COLO829 (cell line): ENCODE results near the gene GPR25.

Experiments used
- DNase-seq: peaks from one replicate; pipeline ENCODE4 v3.0.0; 2012; ENCODE audit warnings: low spot score

Gene GPR25, protein sequence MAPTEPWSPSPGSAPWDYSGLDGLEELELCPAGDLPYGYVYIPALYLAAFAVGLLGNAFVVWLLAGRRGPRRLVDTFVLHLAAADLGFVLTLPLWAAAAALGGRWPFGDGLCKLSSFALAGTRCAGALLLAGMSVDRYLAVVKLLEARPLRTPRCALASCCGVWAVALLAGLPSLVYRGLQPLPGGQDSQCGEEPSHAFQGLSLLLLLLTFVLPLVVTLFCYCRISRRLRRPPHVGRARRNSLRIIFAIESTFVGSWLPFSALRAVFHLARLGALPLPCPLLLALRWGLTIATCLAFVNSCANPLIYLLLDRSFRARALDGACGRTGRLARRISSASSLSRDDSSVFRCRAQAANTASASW

DNA sequence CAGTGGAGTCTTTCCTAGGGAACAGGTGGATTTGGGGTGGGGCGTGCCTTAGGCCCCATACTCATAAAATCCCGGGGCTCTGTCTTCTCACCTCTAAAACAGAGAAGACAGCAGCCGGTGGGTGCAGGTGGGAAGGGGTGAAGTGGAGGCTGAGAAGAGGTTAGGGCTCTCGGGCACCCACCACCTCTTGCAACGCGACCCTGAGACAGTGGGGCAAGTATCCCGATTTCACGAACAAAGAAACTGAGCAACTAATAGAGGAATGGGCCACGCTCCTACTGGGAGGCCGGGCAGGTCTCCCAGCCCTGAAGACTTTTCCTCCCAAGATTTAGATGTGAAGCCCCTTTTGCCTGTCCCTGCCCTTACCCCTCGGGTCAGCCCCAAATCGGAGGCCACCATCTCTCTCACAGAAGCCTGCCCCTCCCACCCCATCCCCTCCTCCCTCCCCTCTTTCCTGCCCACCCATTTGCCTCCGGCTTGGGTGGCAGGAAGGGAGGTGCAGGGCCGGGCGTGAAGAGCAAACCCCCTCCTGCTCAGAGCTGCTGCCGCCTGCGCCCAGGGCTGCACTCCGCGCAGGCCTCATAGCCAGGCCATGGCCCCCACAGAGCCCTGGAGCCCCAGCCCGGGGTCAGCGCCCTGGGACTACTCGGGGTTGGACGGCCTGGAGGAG is at the start of gene GPR25:
Gene GPR25 (plus strand): TSS at position 536 of the 670 bp plus-strand sequence. CDS start 57 bp downstream, at position 593.
- DNase-seq, result no peak

DNA sequence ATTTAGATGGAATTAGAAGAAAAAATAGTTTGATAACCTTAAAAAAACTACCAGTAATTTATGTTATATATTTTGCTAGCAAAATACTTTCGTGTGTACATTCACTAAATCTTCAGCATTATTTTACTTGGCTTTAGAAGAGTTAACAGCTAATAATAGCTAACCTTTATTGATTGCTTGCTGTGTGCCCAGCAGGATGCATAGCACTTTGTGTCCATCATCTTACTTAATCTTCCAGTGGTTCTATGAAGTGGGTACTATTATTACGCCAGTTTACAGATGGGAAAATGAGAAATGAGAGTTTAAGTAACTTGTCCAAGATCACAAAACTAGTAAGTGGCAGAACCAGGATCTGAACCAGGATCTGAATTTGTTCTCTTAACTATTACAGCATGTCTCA is 41.7 kb upstream of the GPR25 start:
- no peak for DNase-seq

DNA sequence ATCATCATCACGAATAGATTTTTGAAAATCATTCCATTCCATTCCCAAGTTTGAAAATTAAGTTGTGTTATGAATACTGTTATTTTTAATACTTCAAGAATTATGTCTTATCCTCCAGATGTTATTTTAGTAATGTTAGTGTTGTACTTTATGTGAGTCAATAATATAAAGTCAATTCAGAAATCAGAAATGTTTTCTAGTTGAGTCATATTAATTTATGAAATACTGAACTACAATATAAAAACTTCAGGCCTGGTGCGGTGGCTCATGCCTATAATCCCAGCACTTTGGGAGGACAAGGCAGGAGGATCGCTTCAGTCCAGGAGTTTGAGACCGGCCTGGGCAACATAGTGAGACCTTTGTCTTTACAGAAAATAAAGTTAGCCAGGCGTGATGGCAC is 38.4 kb upstream of the GPR25 start:
- DNase-seq, result no peak

DNA sequence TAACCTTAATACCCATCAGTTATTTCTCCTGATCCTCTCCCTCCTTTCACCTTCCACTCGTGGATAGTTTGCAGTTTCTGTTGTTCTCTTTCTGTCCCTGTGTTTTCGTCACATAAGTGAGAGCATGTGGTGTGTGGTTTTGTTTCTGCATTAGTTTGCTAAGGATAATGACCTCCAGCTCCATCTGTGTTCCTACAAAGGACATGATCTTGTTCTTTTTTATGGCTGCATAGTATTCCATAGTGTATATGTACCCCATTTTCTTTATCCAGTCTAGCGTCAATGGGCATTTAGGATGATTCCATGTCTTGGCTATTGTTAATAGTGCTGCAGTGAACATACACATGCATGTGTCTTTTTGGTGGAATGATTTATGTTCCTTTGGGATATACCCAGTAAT is 36.6 kb upstream of the GPR25 start:
- DNase-seq, result no peak

DNA sequence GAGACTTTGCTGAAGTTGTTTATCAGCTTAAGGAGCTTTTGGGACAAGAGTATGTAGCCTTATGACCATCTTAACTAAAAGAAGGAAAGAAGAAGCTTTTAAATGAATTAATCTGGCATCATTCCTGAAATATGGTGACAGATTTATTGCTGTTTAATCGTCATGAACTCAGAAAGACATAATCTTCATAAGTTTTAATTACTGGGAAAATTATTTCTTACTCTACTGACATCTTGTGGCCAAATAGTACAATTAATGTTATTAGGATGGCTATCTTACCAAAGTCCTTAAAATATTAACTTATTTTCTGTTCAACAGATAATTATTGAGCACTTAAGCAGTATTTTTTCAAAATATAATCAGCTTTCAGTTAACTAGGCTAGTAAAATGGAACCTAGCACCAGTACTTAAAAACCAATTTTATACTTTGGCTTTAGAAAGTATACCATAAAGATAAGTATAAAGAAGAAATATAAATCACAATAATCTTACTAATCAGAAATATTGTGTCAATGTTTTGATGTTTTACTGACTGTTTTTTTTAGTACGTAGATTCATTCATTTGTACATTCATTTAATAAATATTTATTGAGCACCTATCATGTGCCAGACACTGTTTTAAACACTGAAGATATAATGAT is 34.7 kb upstream of the GPR25 start:
- peak; percentile 14 for DNase-seq

DNA sequence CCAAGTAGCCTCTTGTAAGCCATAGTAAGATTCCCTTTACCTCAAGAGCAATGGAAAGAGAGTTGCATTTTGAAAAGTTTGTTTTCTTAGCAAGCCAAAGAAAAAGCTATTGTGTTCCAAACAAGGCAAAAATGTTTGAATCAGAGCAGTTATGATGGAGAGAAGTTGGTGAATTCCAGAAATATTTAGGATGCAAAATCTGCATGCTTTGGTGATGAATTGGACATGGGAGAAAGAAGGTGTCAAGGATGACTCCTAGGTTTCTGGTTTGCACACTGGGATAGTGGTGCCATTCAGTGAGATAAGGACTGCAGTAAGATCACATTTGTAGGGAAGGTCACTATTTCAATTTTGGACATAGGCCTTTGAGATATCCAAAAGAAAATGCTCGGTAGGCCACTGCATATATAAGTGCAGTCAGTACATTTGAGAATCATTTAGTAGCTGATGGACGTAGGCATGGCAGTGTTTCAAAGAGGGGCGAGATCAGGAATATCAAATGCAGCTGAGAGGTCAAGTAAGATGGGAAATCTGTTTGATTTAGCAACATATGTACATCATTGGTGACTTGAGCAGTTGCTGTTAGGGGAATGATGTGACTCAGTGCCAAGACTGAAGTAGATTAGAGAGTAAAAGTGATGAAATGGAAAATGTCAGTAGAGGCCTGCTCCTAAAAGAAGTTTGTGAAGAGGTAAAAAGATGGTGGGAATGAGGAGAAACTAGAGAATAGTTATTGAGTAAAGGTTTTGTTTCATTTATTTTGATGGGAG is 33.9 kb upstream of the GPR25 start:
- DNase-seq, result no peak

DNA sequence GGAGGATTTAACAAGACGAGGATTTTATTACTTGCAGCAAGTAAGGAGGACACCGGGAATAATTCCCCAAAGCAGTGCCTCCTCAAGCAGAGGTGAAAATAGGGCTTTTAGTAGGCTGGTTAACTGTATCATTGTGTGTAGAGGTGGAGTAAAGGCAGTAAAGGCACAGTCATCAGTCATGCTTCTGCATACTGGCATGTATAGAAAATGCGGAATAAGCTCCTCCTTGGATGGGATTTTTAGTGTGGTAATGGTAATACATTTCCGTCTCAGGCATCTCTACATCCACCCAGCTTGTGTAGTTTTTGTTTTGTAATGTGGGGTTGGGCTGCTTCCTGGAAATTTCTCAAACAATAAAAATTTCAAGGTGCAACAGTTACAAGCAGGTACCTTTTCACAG is 27.4 kb upstream of the GPR25 start:
- DNase-seq, result no peak

DNA sequence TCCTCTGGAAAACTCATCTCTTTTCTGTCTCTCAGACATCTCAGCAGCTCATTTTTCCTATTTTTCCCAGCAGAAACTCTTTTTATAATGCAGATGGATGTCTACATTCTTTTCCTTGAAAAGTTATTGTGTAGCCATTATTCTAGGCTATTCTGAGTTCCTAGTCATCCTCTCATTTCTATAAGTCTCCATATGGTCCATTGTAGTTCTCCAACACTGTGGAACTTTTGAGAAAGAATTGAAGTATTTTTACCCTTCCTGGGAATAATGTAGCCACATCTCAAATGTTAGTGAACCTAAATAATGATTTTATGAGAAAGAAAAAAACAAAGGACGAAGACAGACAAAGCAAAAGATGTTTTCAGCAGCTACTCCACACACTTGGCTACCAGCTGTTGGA is 26.4 kb upstream of the GPR25 start:
- no peak for DNase-seq

DNA sequence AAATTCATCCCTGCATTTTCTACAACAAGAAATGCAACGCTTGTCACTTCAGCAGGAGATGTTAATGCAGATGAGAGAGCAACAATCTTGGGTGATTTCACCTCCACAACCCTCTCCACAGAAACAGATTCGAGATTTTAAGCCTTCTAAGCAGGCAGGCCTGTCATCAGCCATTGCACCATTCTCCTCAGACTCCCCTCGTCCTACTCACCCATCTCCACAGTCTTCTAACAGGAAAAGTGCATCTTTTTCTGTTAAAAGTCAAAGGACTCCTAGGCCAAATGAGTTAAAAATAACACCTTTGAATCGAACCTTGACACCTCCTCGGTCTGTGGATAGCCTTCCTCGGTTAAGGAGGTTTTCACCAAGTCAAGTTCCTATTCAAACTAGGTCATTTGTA is 23.4 kb upstream of the GPR25 start:
- DNase-seq, result no peak

DNA sequence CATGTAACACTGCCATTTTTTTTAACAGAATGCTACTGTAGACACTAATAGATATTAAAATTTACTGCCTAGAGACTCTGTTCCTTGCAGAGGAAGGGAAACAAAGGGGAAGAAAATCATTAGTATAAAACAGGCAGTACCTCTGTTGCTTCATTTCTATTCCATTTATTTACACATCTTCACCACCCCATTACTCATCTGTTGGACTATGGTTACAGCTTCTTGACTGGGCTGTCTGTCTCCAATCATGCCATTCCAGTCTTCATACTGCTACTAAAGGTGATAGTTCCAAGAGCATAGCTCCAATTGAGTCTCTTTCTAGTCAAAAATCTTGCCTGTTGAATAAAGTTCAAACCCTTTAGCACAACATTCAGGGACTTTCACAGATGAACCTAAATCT is 22.2 kb upstream of the GPR25 start:
- no peak for DNase-seq

DNA sequence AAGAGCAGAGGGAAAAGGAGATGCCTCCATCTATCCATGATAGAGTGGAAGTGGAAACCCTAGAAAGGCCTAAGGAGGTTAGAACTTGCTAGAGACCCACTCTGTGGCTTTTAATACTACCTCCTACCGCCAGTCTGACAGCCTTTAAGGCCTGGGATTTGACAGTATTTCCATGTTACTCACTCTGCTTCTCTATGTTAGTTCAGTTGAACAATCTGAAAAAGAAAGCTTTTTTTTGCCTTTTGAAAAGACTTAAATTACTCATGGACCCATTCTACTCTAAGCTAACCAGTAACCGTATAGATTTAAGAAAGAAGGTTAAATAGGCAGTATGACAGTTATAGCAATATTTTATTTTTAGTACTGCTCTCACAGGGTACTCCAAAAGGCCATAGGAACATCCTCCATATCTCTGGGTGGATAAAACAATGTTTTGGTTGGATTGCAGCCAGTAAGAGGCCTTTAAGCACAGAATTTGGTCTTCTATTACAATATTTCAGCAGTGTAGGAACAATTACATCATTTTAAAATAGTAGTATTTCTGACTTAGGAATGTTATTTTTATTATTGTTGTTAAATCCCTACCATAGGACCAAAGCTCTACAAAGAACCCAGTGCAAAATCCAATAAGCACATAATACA is 15.9 kb upstream of the GPR25 start:
- DNase-seq, result no peak

DNA sequence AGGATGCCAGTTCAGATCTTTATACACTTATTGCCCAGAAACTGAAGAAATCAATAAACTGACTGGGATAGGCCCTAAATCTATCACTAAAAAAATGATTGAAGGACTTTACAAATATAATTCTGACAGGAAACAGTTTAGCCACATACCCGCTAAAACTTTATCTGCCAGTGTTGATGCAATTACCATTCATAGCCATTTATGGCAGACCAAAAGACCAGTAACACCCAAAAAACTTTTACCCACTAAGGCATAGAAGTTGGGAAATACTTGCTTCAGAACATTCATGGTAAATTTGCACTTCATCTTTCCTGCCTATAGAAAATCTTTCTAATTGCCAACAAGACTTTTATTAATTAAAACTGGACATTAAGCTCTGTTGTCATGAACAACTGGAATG is 15.0 kb upstream of the GPR25 start:
- no peak for DNase-seq

DNA sequence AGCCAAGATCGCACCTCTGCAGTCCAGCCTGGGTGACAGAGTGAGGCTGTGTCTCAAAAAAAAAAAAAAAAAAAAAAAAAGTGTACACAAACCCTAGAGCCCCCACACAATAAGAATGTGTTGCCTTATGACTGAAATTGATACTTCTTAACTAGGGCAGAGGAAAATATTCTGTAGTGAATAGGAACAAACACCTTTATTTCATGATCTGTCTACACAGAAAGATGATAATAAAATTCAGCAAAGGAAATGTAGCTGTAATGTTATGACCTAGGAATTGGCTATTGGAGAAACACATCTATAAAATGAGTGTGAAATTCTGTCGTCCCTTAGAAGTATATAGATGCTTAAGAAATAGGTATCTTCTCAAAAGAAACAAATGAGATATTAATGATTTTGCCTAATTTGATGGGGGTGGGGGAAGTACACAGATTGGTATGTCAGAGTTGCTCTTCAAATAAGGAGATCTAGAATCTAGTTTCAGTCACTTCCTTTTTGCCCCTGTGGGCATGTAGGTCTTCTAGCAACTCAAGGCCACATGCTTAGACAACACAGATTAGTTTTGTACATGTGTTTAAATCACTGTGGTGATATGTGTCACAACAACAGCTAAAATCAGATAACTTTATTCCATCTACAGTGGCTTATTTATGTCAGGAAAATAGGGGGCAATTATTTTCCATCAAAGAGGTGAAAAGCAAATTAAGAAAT is 10.7 kb upstream of the GPR25 start:
- no peak for DNase-seq

DNA sequence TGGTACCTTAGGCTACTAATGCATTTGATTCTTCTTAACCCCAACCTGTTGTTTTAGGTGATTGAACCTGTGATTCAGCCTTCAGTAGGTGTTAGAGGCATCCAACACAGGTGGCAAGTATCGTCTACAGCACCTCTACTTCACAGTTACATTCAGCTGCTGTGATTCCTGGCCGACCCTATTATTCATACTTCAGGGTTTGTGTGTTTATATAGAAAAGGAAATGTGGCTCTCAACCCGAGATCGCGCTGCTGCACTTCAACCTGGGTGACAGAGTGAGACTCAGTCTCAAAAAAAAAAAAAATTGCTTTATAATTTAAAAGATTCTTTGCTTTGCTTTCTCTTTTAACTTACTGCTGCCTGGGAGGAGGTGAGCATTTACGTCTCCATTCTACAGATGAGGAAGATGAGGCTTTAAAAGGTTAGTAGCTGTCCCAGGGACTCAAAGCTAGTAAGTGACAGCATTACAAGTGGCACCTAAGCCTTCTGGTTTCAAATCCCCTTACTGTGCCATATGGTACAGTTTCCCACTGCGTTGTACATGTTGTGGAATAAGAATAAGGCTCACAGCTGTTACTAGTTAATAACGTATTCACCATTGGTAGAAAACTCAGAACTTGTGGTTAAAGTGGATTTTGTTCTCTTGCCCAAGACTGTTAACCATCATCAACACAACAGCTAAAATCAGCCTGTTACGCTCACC is 9.9 kb upstream of the GPR25 start:
- DNase-seq, result no peak

DNA sequence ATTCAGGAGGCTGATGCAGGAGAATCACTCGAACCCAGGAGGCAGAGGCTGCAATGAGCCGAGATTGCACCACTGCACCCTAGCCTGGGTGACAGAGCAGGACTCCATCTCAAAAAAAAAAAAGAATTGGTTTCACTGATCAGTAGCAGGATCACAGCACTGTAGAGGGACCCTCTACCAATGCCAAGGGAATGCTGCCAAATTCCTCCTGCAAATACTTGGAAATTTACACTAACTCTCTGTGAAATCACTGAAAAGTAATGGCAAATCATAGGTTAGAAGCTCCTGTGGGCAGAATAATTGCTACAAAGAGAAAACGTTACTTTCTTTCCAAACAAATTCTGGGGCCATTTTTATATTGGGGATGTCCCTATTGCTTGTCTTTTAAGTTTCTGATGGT is 6.7 kb upstream of the GPR25 start:
- DNase-seq, result no peak

DNA sequence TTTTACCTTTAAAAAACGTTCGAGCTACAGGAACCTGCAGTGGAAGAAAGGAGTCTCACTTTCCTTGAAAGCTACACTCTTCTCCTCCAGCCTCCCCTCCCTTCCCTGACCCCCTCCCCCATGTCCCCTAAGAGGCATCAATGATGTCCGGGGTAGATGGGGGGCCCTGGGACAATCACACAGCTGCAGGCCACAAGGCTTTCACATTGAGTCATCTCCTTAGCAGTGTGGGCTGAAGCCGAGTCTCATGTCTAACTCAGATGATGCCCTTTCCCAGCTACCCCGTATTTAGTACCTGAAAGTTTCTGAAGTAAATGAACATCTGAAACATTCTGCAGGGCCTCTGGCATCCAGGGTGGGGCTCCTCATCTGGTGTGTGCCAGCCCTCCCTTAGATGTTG is 6.3 kb upstream of the GPR25 start:
- no peak for DNase-seq

DNA sequence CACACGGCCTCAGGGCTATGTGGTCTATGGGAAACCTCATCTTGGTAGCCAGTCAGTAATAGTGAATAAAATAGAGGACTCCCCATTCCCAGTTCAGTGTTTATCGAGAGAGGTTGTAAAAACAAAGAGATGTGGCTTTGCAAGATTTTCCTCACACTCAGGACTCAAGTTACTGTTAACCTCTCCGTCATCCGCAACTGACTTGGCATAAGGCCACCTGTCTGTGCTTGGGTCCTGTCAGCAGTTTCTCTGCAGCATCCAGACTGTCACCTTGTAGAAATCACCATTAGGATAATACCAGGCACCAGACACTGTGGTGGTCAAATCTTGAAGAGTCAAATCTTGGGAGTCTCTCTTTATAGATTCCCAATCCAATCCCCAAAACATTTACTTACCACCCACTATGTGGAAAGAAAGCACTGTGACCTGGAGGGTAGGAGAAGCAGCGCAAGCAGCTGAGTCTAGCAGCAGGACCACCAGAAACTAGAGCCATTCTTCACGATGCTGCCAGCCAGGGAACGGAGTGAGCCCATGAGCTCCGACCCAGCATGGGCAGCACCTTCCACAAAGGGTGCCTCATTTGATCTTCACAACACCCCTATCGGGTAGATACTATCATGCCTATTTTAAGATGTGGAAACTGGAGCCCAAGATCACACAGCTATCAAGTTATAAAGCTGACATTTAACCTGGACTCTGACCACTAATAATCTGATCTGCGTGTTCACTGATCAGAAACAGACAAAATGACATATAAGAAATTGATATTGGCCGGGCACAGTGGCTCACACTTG is 5.6 kb upstream of the GPR25 start:
- no peak for DNase-seq

DNA sequence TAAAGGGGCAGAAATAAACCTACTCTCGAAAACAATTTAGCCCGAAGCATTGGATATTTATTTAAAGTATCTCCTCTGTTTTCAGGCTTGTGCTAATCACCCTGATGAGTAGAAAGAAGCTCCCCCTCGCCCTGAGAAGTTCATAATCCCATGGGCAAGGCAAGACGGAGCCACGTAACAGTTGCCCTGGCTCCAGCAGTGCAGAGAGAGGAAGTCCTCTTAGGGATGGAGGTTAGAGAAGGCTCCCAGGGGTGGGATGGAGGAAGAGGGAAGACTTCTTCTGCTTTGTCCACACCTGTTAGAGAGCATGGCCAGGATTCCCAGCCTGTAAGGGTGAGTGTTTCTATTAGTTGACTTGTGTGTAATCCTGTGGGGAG is 3.4 kb upstream of the GPR25 start:
- no peak for DNase-seq

DNA sequence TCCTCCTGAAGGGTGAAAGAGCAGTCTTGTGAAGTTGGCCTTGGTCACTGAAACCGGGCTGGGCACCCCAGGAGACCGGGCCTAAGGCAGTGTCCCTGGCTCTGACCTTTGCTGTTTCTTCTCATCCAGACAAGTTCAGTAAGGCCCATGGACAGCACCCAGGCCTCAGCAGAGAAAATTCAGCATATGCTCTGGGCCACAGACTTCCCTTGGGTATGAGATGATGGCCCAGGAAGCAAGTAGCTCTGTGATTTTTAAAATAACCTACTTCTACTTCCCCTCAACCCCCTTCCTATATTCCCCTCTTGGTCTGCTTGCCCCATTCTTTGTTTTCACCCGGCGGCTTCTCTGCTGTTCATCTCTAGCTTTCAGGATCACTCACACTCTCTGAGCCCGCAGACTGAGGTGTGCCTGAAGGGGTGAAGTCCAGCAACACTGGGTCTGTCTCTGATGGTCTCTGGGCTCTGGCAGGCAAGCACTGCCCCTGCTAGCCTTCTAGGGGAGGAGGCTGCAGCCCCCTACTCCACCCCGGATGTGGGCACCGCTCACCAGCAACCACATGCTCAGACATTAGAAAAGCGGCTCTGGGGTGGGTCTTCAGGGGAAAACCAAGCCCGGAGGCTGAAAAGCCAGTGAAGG is 2.9 kb upstream of the GPR25 start:
- DNase-seq, result no peak
